COLO829 (cell line): ENCODE results near the gene CPPED1.
"Not testable (repeated sequence)": the region's sequence is repeated elsewhere in the genome, so short reads cannot be mapped to it uniquely, and the experiment has no call there.

Experiments used
- DNase-seq: peaks from one replicate; pipeline ENCODE4 v3.0.0; 2012; ENCODE audit warnings: low spot score

The CPPED1 gene

GRCh38 chr16:12802048-12802447, 1.6 kb downstream of the CPPED1 start:
- DNase-seq, result no peak

GRCh38 chr16:12801511-12802042, 2.1 kb downstream of the CPPED1 start:
- peak; percentile 43 for DNase-seq

- no peak for DNase-seq
Measured at GRCh38 chr16:12800817-12801216, 2.9 kb downstream of the CPPED1 start.

- DNase-seq, result not testable (repeated sequence)
Measured at GRCh38 chr16:12799996-12800395, 3.7 kb downstream of the CPPED1 start.

GRCh38 chr16:12798846-12799245, 4.8 kb downstream of the CPPED1 start:
- DNase-seq, result no peak

- no peak for DNase-seq
Measured at GRCh38 chr16:12798171-12798570, 5.5 kb downstream of the CPPED1 start.

- DNase-seq, result no peak
Measured at GRCh38 chr16:12796498-12796897, 7.2 kb downstream of the CPPED1 start.

- no peak for DNase-seq
Measured at GRCh38 chr16:12794486-12795387, 8.9 kb downstream of the CPPED1 start.

GRCh38 chr16:12793865-12794240, 9.8 kb downstream of the CPPED1 start:
- DNase-seq, result no peak

- no peak for DNase-seq
Measured at GRCh38 chr16:12793120-12793864, 10.4 kb downstream of the CPPED1 start.

- not testable (repeated sequence) for DNase-seq
Measured at GRCh38 chr16:12792528-12792927, 11.2 kb downstream of the CPPED1 start.

- no peak for DNase-seq
Measured at GRCh38 chr16:12791340-12791739, 12.3 kb downstream of the CPPED1 start.

GRCh38 chr16:12788758-12789157, 14.9 kb downstream of the CPPED1 start:
- no peak for DNase-seq

GRCh38 chr16:12786081-12786480, 17.6 kb downstream of the CPPED1 start:
- no peak for DNase-seq

- no peak for DNase-seq
Measured at GRCh38 chr16:12784076-12784475, 19.6 kb downstream of the CPPED1 start.

GRCh38 chr16:12781777-12782176, 21.9 kb downstream of the CPPED1 start:
- no peak for DNase-seq

- DNase-seq, result no peak
Measured at GRCh38 chr16:12780467-12780866, 23.2 kb downstream of the CPPED1 start.

GRCh38 chr16:12778726-12779125, 25.0 kb downstream of the CPPED1 start:
- no peak for DNase-seq

- no peak for DNase-seq
Measured at GRCh38 chr16:12775656-12776236, 27.9 kb downstream of the CPPED1 start.

- no peak for DNase-seq
Measured at GRCh38 chr16:12773221-12773620, 30.5 kb downstream of the CPPED1 start.

GRCh38 chr16:12771341-12771798, 32.3 kb downstream of the CPPED1 start:
- peak; percentile 84 for DNase-seq

GRCh38 chr16:12769525-12769924, 34.2 kb downstream of the CPPED1 start:
- no peak for DNase-seq
